PC-9 (cell line): ENCODE data around the gene LARP7.

ENCODE experiments used
- CTCF ChIP-seq: fragments of 200-600 bp; sonication (generic); conservative IDR thresholded peaks from 2 replicates; pipeline ENCODE4 v1.6.1; 2017; ENCODE audit warnings: mixed run types, antibody characterized with exemption, mild to moderate bottlenecking, moderate library complexity
- EZH2 ChIP-seq: fragments of 200-600 bp; sonication (generic); IDR thresholded peaks from 2 replicates; pipeline ENCODE4 v1.8.0; 2017; ENCODE audit warnings: antibody characterized with exemption, low read depth

GRCh38 chr4:112626228-112626627 is 10.7 kb upstream of the LARP7 start:
- TF ChIP-seq EZH2 (no peak), CTCF (no peak)
